ENCODE data around the gene POLR3G.
A peak's percentile ranks its signal among the peaks of the same experiment; 100 is the strongest.

POLR3G gene

DNA sequence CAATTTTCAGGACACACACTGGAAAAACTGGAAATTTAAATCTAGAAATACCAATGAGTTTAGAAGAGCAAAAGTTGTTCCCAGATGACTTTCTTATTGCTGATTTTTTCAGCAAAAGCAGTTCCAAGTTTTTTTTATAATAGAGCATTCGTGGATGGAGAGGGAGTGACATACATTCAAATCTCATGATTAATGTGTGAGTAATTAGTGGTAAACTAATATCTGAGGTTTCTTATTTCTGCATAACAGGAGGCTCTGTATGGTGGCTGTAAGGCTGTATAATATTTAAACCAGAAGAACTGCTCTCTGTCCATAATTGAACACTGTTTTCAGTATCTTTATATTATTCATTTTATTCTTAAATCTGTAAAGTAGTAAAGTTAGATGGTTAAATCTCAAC lies 28.9 kb downstream of the POLR3G start:
- DNase-seq (ENCODE audit: low read depth in 2 of 2) = no peak

GRCh38 chr5:90504743-90505142 lies 30.1 kb downstream of the POLR3G start:
- no peak for DNase-seq (ENCODE audit: low read depth in 2 of 2)

- no peak for DNase-seq (ENCODE audit: low read depth in 2 of 2)
These were observed 31.6 kb downstream of the POLR3G start for GRCh38 chr5:90506221-90506620.

DNA sequence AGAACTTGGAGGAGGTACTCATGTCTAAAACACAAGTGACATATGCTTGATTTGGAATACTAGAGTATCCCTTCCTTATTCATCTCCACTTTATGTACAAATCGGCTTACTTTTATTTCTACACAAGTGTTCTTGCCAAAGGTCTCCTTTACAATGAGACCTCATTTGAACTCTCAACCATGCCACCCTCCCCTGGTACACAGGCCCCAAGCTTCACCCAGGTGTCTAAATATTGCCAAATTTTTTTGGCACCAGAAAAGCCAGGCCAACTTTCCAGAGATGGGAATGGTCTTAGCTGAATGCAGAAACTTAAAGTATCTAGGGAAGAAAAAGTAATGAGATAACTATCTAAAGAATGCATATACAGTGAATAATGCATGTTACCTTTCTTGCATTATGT lies 35.8 kb downstream of the POLR3G start:
- DNase-seq (ENCODE audit: low read depth in 2 of 2) = no peak

DNA sequence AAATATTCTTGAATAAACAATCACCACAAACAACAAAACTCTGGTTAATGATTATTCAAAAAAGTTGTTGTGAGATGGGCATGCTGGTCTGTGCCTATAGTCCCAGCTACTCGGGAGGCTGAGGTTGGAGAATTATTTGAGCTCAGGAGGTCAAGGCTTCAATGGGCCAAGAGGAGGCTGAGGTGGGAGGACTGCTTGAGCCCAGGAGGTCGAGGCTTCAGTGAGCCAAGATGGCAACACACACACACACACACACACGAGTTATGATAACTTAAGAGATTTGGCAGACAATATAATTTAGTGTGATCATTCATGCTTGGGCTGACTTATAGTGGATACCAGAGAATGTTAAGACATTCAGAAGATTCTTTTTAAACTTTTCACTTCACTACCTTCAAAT lies 39.9 kb downstream of the POLR3G start:
- no peak for DNase-seq (ENCODE audit: low read depth in 2 of 2)

DNA sequence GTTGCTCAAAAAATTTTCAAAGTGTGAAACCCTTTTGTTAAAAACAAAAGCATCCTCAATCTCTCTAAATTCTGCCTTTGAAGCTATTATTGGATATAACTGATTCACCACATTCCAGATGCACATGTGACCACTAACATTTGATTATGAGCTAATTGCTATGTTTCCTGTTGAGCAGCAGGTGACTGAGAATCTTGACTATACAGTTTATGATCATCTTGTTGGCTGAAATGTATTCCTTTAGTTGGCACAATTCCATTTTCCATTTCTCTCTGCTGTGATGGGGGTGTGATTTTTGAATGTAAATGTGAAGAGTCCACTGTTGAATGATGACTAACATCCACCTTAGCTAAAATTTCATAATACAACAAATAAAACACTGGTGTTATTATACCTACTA lies 44.0 kb downstream of the POLR3G start:
- DNase-seq (ENCODE audit: low read depth in 2 of 2) = no peak

GRCh38 chr5:90519081-90519480 lies 44.4 kb downstream of the POLR3G start:
- DNase-seq (ENCODE audit: low read depth in 2 of 2) = no peak

DNA sequence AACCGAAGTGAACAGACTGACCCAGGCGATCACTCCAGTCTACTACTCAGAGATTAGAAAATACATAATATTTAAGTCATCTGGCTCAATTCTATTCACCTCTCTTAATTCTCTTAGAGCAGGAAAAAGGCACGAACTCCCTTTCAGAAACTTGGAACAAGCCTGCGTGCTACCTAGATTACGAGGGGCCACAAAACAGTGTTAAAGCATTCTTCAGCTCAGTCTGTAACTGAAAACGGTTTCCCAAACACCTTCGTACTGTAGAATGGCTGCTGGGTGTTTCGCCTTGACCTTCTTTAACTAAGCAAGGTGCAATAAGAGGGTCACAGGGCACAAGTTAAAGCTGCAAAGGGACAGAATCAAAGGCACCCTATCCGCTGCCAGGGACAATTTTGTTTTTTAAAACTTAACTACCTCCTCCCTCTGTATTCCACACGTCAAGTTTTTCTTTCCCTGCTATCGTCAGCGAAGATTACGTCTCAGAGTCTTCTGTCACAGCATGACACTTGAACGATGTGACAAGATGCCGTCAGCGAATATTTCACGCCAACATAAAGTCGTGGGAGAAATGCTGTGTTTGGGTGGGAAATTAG lies 54.0 kb downstream of the POLR3G start:
- DNase-seq (ENCODE audit: low read depth in 2 of 2) = peak in 1 of 2 donors; percentile 0

DNA sequence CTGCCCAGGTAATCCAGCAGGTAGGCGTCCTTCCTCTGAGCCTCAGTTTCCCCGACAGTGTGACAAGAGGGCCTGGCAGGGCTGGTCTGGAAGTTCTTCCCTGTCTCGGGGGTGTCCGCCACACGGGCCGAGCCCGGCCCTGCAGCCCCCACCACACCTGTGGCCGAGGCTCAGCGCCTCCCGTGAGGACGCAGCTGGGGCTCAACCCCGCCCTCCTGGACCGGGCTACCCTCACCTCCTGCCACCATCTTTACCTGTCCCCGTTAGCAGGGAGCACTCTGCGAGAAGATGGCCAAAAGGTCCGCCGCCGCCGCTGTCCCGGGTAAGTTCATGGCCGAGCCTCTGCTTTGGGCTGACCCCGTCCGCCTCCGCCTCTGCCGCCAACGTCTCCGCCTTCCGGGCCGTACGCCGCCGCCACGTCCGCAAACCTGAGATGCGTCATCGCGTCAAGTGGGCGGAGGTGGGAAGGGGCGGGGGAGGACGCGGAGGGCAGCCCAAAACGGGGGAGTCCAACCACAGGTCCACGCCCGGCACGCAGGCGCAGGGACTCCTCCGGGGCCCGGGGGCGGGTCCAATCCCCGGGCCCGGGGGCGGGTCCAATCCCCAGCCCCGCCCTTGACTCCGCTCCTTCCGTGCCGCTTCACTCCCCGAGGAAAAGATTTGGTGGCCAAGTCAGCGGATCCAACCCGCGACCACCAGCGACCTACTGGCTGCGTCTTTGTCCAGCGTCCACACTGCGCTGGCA lies 54.7 kb downstream of the POLR3G start, which contains the start of gene LYSMD3:
Gene LYSMD3, minus strand, starts transcription at position 391 of the 745 bp plus-strand sequence. CDS start 4,295 bp downstream, outside the sequence.
- peak; percentile 94 to 95 for DNase-seq (ENCODE audit: low read depth in 2 of 2)

- peak in 1 of 2 donors; percentile 40 for DNase-seq (ENCODE audit: low read depth in 2 of 2)
These were observed 55.4 kb downstream of the POLR3G start for GRCh38 chr5:90529939-90530677.

- DNase-seq (ENCODE audit: low read depth in 2 of 2) = no peak
These were observed 56.2 kb downstream of the POLR3G start for GRCh38 chr5:90530736-90531487.

- no peak for DNase-seq (ENCODE audit: low read depth in 2 of 2)
These were observed 59.1 kb downstream of the POLR3G start for GRCh38 chr5:90533794-90534193.

DNA sequence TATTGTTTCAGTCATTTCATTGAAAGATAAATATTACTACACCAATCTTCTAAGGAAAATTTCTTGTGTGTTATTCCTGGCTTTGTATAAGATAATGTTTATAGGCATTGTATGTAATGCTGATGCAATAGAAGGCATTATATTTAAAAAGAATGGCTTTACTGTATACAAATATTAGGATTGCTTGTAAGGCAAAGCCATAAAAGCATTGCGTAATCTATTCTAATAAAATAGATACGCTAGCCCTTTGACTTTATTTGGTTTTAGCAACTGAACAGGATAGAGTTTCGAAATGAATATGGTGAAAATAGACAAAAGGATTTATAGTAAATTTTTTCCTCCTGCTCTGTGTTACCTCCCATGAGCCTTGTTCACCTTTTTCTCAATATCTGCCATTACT lies 60.3 kb downstream of the POLR3G start:
- no peak for DNase-seq (ENCODE audit: low read depth in 2 of 2)

DNA sequence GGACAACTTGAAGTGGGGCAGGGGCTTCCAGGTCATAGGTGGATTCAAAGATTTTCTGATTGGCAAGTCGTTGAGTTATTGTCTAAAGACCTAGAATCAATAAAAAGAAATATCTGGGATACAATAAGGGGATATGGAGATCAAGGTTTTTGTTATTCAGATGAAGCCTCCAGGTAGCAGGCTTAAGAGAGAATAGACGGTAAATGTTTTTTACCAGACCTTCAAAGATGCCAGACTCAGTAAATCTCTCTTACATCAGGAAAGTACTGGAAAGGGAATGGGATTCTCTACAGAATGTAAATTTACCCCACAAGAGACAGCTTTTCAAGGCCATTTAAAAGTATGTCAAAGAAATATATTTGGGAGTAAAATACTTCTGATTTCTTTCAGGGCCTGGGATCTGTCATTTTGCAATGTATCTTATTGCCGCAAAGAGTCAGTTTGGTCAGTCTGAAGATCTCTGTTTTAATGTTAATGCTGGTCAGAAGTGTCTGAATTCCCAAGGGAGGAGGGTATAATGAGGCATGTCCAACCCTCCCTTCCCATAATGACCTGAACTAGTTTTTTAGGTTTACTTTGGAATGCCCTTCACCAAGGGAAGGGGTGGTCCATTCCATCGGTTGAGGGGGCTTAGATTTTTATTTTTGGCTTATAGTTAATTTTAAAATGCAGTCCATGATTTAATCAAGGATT lies 68.3 kb downstream of the POLR3G start:
- no peak for DNase-seq (ENCODE audit: low read depth in 2 of 2)

- DNase-seq (ENCODE audit: low read depth in 2 of 2) = no peak
These were observed 70.8 kb downstream of the POLR3G start for GRCh38 chr5:90545511-90545910.

DNA sequence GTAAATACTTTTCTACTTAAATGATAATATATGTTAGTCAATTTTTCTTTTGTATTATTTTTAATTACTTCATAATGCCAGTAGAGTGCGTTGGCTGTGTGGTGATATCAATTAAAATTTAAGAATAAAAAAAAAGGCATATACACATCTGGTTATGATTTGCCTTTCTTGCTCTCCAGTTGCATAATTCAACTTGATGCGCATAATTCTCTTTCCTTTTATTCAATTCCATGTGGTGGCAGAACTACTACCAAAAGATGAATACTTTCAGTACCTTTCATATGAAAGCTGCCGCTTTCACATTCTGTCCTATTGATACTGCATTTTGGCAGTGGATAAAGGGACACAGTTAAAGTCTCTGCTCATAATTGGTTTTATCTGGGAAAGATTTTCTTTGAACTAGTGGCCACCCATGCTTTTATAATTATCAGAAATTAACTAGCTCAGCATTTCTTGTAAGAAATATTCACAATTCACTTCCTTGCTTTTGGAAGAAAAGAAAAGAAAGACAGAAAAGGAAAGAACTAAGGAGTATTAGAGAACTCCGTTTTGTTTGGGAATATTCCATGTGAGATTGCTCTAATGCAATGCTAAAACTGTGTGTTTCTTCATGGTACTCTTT lies 71.7 kb downstream of the POLR3G start:
- no peak for DNase-seq (ENCODE audit: low read depth in 2 of 2)

GRCh38 chr5:90547072-90547536 lies 72.4 kb downstream of the POLR3G start:
- DNase-seq (ENCODE audit: low read depth in 2 of 2) = no peak

- DNase-seq (ENCODE audit: low read depth in 2 of 2) = no peak
These were observed 73.5 kb downstream of the POLR3G start for GRCh38 chr5:90548069-90548593.

DNA sequence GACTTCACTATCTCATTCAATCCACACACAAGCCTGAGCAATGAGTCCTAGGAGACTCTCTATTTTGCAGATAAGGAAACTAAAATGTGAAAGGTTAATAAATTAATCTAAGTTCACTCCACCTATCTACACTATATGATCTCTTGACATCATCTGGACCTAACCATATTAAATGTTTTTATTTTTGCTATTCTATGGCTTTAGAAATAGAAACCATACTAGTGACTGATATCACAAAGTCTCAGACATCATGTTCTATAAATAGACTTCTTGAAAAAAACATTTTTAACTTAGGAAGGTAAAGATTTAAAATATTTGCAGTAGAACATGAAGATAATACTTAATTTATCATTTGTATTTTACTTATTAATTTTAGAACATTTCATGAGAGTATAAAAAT lies 74.6 kb downstream of the POLR3G start:
- DNase-seq (ENCODE audit: low read depth in 2 of 2) = no peak

DNA sequence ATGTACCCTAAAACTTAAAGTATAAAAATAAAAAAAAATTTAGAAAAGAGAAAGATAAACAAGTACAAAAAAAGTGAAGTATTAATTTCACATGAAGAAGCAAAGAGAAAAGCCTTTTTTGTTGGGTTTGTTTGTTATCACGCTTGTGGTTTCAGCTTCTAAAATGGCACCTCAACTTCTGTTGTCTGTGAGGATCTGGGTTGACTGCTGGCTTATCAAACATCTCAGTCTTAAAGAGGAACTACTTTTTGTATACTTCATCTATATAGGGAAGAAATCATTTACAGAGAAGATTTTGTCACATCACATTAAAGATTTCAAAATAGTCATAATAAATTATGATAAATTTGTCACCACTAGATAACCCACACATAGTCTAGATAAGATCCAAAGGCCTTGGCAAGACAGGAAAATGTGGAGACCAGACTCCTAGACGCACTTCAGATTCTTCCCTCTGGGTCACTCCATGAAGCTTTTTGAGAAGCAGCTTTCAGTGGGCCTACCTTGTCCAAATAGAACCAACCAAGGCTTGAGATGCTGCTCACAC lies 75.1 kb downstream of the POLR3G start:
- DNase-seq (ENCODE audit: low read depth in 2 of 2) = no peak

Data from stimulated activated CD4-positive, alpha-beta T cell treated with anti-CD3 and anti-CD28 coated beads, Interleukin-1b, Interleukin-23, amount 100 ng/mL, for 4 hours (primary cell).